Measurements from ENCODE around the gene TRMT112. TPM values are rescaled to one million over a fixed set of nuclear protein-coding genes. Genes with fewer than 3 reads are reported as not detected.

TRMT112 gene
- total RNA-seq, 2 donors from 2014 or later = 170 to 223 TPM

DNA sequence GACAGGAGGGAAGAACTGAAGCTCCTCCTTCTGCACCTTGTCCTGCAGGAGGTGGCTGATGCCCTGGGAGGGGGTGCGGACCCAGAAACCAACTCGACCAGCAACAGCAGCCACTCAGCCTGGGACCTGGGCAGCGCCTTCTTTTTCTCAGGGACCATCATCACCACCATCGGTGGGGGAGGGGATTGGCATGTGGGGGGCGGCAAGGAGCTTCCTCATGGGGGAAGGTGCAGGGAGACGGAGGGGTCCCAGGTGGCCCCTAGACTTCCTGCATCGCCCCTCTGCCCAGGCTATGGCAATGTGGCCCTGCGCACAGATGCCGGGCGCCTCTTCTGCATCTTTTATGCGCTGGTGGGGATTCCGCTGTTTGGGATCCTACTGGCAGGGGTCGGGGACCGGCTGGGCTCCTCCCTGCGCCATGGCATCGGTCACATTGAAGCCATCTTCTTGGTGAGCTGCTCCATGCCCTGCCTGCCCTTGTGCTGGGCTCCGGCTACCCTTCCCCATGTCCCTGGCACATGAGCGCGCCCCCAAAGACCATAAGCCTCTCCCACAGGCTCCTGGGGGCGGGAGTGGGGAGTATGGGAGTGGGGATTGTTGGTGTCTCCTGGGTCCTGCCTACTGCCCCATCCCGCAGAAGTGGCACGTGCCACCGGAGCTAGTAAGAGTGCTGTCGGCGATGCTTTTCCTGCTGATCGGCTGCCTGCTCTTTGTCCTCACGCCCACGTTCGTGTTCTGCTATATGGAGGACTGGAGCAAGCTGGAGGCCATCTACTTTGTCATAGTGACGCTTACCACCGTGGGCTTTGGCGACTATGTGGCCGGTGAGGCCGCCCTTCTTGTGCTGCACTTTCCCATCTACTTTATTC lies 20.3 kb downstream of the TRMT112 start:
- no peak overlapping the region for H3K27ac ChIP-seq
- TF ChIP-seq POLR2A (IDR thresholded peaks at IDR 0.05) = no peak
- TF ChIP-seq, protein P1, sequence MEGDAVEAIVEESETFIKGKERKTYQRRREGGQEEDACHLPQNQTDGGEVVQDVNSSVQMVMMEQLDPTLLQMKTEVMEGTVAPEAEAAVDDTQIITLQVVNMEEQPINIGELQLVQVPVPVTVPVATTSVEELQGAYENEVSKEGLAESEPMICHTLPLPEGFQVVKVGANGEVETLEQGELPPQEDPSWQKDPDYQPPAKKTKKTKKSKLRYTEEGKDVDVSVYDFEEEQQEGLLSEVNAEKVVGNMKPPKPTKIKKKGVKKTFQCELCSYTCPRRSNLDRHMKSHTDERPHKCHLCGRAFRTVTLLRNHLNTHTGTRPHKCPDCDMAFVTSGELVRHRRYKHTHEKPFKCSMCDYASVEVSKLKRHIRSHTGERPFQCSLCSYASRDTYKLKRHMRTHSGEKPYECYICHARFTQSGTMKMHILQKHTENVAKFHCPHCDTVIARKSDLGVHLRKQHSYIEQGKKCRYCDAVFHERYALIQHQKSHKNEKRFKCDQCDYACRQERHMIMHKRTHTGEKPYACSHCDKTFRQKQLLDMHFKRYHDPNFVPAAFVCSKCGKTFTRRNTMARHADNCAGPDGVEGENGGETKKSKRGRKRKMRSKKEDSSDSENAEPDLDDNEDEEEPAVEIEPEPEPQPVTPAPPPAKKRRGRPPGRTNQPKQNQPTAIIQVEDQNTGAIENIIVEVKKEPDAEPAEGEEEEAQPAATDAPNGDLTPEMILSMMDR (IDR thresholded peaks at IDR 0.05) = no peak
- WGBS, 2 donors = 17 to 21% methylated on average over 15 to 34 of the region's 34 CpGs
- H3K4me1 ChIP-seq = peaks cover 26% of the 10 kb centered on the region
- H3K9me3 ChIP-seq = no peaks in the 10 kb centered on the region
- H3K27me3 ChIP-seq = peaks cover 0 to 36% of the 10 kb centered on the region in 2 donors
- intact Hi-C loops (cut with DNase I) = loop anchor here (5.0 kb wide), 1 partner anchor 90 kb away; the partner anchor contains the start of gene FERMT3
- H3K4me3 ChIP-seq = no peak overlapping the region
- DNase-seq (no peak), ATAC-seq (no peak)
- H3K36me3 ChIP-seq (replicated peaks in 1 of 2; ENCODE audit: insufficient read depth in 1 of 2, low read depth in 2 of 2) = no peaks in the 10 kb centered on the region

DNA sequence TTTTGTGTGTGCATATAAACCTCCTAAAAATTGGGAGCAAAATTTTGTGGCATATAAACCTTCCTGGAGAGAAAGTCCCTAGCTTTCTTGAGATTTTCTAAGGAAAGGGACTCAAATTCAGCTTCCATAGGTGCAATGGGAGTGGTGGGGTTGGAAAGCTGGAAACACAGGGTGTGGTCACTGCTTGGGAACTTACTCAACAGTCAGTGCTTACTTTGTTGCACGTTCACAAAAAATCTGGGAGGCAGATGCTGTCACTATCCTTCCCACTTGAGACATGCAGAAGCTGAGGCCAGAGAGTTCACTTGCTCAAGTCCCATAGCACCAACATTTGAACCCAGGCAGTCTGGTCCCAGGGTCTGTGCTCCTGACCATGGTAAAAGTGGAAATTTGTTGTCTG lies 21.1 kb downstream of the TRMT112 start:
- no peak overlapping the region for H3K27ac ChIP-seq
- TF ChIP-seq POLR2A (IDR thresholded peaks at IDR 0.05) = no peak
- TF ChIP-seq, protein P1 (IDR thresholded peaks at IDR 0.05) = no peak
- H3K4me1 ChIP-seq = peaks cover 35% of the 10 kb centered on the region
- H3K36me3 ChIP-seq (replicated peaks in 1 of 2; ENCODE audit: insufficient read depth in 1 of 2, low read depth in 2 of 2) = no peaks in the 10 kb centered on the region
- ATAC-seq = no peak
- intact Hi-C loops (cut with DNase I) = loop anchor here (5.0 kb wide), 1 partner anchor 89 kb away; the partner anchor contains the start of gene FERMT3
- peaks cover 0 to 44% of the 10 kb centered on the region in 2 donors for H3K27me3 ChIP-seq
- DNase-seq = no peak
- H3K9me3 ChIP-seq = no peaks in the 10 kb centered on the region
- WGBS, 2 donors = 44 to 50% methylated on average over 1 of the region's 1 CpG
- no peak overlapping the region for H3K4me3 ChIP-seq

DNA sequence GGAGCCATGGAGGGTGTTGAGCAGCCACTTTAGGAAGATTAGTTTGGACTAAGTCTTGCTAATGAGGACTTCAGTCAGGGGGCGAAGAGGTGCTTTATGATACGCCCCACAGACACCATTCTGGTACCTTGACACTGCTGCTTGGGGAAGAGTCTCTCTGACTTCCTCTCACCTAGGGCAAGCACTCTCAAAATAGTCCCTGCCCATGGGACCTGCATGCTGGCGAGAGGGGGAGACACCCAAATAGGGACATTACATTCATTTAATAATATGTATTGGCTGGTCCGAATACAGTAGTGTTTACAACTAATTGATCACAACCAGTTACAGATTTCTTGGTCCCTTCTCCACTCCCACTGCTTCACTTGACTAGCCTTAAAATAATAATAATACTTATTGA lies 21.6 kb downstream of the TRMT112 start:
- Histone ChIP-seq H3K36me3 (replicated peaks in 1 of 2; ENCODE audit: insufficient read depth in 1 of 2, low read depth in 2 of 2) (no peaks in the 10 kb centered on the region), H3K27ac (no peak overlapping the region), H3K4me3 (no peak overlapping the region), H3K9me3 (no peaks in the 10 kb centered on the region), H3K27me3 (peaks cover 0 to 45% of the 10 kb centered on the region in 2 donors), H3K4me1 (peaks cover 34% of the 10 kb centered on the region)
- TF ChIP-seq, protein P1 (IDR thresholded peaks at IDR 0.05) = no peak
- no peak for TF ChIP-seq POLR2A (IDR thresholded peaks at IDR 0.05)
- 83 to 86% methylated on average over 4 of the region's 4 CpGs for WGBS, 2 donors
- DNase-seq (no peak), ATAC-seq (no peak)
- intact Hi-C loops (cut with DNase I) = loop anchor here (5.0 kb wide), 1 partner anchor 88 kb away; the partner anchor contains the start of gene FERMT3

DNA sequence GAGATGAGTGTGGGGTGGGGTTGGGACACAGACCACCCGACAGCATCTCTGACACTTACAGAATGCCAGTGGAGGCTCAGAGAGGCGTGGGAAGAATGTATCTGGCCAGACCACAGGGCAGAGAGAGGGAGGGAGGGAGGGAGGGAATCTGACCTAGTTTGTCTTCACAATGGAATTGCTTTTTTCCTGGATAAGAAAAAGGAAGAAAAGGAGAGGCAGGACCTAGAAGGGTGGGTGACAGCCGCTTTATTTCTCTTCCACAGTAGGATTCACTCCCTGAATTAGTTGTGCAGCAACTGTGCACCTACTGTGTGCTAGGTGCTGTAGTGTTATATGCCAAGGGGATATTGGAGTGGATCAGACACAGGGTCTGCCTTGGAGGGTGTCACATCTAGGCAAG lies 22.6 kb downstream of the TRMT112 start:
- Histone ChIP-seq H3K4me3 (no peak overlapping the region), H3K4me1 (peaks cover 25% of the 10 kb centered on the region), H3K36me3 (replicated peaks in 1 of 2; ENCODE audit: insufficient read depth in 1 of 2, low read depth in 2 of 2) (no peaks in the 10 kb centered on the region), H3K27me3 (peaks cover 0 to 42% of the 10 kb centered on the region in 2 donors), H3K9me3 (no peaks in the 10 kb centered on the region), H3K27ac (no peak overlapping the region)
- no peak for DNase-seq
- no peak for ATAC-seq
- 35 to 43% methylated on average over 3 of the region's 3 CpGs for WGBS, 2 donors
- no peak for TF ChIP-seq POLR2A (IDR thresholded peaks at IDR 0.05)
- TF ChIP-seq, protein P1 (IDR thresholded peaks at IDR 0.05) = no peak
- intact Hi-C loops (cut with DNase I) = loop anchor here (5.0 kb wide), 1 partner anchor 87 kb away; the partner anchor contains the start of gene FERMT3

Measured in body of pancreas (tissue), 4 donors.